Measurements from ENCODE around the gene CDH15. TPM values are rescaled to one million over a fixed set of nuclear protein-coding genes. Genes with fewer than 3 reads are reported as not detected.

Gene CDH15
- total and polyA plus RNA-seq, 2 of the 13 experiments (the other 11 are each of a cell fraction or from before 2014, with no cell fraction given) = 0.74 to 2.2 TPM

GRCh38 chr16:89194340-89195311 lies 23.1 kb downstream of the CDH15 start:
- peak overlapping the region; percentile 10 for H3K27ac ChIP-seq (ENCODE audit: extremely low read length, insufficient read depth, low read length)
- peaks cover 0 to 3% of the 10 kb centered on the region in 2 experiments; a peak in 1 of 5 replicates for H3K36me3 ChIP-seq (replicated peaks in 1 of 2; ENCODE audit: control insufficient read depth in 1 of 2, insufficient read depth in 2 of 2, low read length in 2 of 2)
- peak; percentile 0 for DNase-seq (ENCODE audit: low spot score)
- H3K4me3 ChIP-seq (replicated peaks in 1 of 3; ENCODE audit: insufficient read depth in 1 of 3, low read depth in 2 of 3, low read length in 3 of 3) = no peak overlapping the region
- H3K9ac ChIP-seq (ENCODE audit: insufficient read depth, low read depth, low read length) = no peak overlapping the region
- H3K79me2 ChIP-seq (ENCODE audit: insufficient read depth, low read length) = peaks cover 12% of the 10 kb centered on the region
- in situ Hi-C loops (cut with HindIII; ENCODE audit: extremely low pct_ligation_motif_present, low pct_unique_long_range_greater_than_20kb) = no loop called here
- POLR2A ChIA-PET = no interaction called here
- FAIRE-seq = no peak
- H4K20me1 ChIP-seq (ENCODE audit: insufficient read depth, low read length) = peaks cover 13% of the 10 kb centered on the region; the same call in 1 of the 2 replicates
- ATAC-seq = no peak
- no peak overlapping the region for H2AFZ ChIP-seq (ENCODE audit: low read length)
- CTCF ChIA-PET (ENCODE audit: low intra/inter-chr PET ratio, low total read pairs) = no interaction called here
- intact Hi-C loops (cut with micrococcal nuclease; ENCODE audit: unreplicated experiment) = no loop called here
- WGBS (ENCODE audit: low lambda C conversion rate) = 85% methylated on average over 23 of the region's 45 CpGs
- TSS peak; percentile 47 for BruUV-seq (replicated peaks)
- H3K9me3 ChIP-seq (ENCODE audit: low read length) = no peaks in the 10 kb centered on the region
- H3K4me2 ChIP-seq (ENCODE audit: low read depth, low read length) = no peak overlapping the region
- H3K4me1 ChIP-seq (ENCODE audit: insufficient read depth, low read length) = peaks cover 53% of the 10 kb centered on the region
- H3K27me3 ChIP-seq (ENCODE audit: control insufficient read depth in 1 of 2, insufficient read depth in 2 of 2, low read length in 2 of 2) = no peaks in the 10 kb centered on the region; a peak in 1 of 5 replicates
- TF ChIP-seq KDM2A (CRISPR knock-in tag; IDR thresholded peaks at IDR 0.05; ENCODE audit: borderline replicate concordance, low read depth) = 0 out of 2 replicates have a peak, but pooled peaks have one; percentile 43
- TF ChIP-seq RXRB (CRISPR knock-in tag; IDR thresholded peaks at IDR 0.05; ENCODE audit: borderline replicate concordance) = no peak
- TF ChIP-seq HBP1 (CRISPR knock-in tag; IDR thresholded peaks at IDR 0.05; ENCODE audit: low read depth) = no peak
- TF ChIP-seq ZFP37 (CRISPR knock-in tag; IDR thresholded peaks at IDR 0.05; ENCODE audit: borderline replicate concordance) = no peak
- no peak for TF ChIP-seq NONO (IDR thresholded peaks at IDR 0.05)
- TF ChIP-seq NONO (CRISPR knock-in tag; conservative IDR thresholded peaks at IDR 0.05) = 0 out of 2 replicates have a peak, but pooled peaks have one; percentile 32
- TF ChIP-seq PHF8 (CRISPR knock-in tag; IDR thresholded peaks at IDR 0.05) = 0 out of 2 replicates have a peak, but pooled peaks have one; percentile 36
- peak; percentile 95 for TF ChIP-seq AGO2 (optimal IDR thresholded peaks at IDR 0.05; ENCODE audit: low read depth, low read length)
- TF ChIP-seq TAF15 (IDR thresholded peaks at IDR 0.05; ENCODE audit: low read depth, low read length, poor library complexity, severe bottlenecking) = peak; percentile 36
- TF ChIP-seq ZNF687 (CRISPR knock-in tag; IDR thresholded peaks at IDR 0.05) = no peak; the same call in 1 of the 2 replicates
- no peak for TF ChIP-seq HMGXB3 (CRISPR knock-in tag; IDR thresholded peaks at IDR 0.05; ENCODE audit: borderline replicate concordance)
- TF ChIP-seq ZNF569 (CRISPR knock-in tag; IDR thresholded peaks at IDR 0.05; ENCODE audit: borderline replicate concordance) = no peak
